Prostate gland (tissue), 2 donors: Measurements from ENCODE around the gene PRSS33.

Experiments
- CTCF ChIP-seq, 4 experiments: fragments of 200-600 bp in 2 of 4; fragments of 450-650 bp in 2 of 4; sonication (generic) in 2 of 4; IDR thresholded peaks; 1 replicate in 3 of 4; 2 replicates in 1 of 4; pipeline ENCODE4 v1.5.1; 2016 to 2019; ENCODE audit warnings: antibody characterized with exemption in 4 of 4, mild to moderate bottlenecking in 2 of 4, moderate library complexity in 2 of 4
- POLR2A ChIP-seq: fragments of 450-650 bp; IDR thresholded peaks from one replicate; pipeline ENCODE4 v1.6.1; 2016; ENCODE audit warnings: antibody characterized with exemption, mild to moderate bottlenecking
- POLR2AphosphoS5 ChIP-seq: sonication (generic); formaldehyde crosslinking; IDR thresholded peaks from one replicate; pipeline ENCODE4 v1.6.1; 2017; ENCODE audit warnings: antibody characterized with exemption

GRCh38 chr16:2785101-2785991, 2.0 kb downstream of the PRSS33 start:
- TF ChIP-seq CTCF (IDR thresholded peaks at IDR 0.05), result peak in 1 of 4 experiments; percentile 4
- TF ChIP-seq POLR2A, result no peak
- no peak for TF ChIP-seq POLR2AphosphoS5
